ENCODE data around the gene RIPOR3.

- TF ChIP-seq, protein P1, sequence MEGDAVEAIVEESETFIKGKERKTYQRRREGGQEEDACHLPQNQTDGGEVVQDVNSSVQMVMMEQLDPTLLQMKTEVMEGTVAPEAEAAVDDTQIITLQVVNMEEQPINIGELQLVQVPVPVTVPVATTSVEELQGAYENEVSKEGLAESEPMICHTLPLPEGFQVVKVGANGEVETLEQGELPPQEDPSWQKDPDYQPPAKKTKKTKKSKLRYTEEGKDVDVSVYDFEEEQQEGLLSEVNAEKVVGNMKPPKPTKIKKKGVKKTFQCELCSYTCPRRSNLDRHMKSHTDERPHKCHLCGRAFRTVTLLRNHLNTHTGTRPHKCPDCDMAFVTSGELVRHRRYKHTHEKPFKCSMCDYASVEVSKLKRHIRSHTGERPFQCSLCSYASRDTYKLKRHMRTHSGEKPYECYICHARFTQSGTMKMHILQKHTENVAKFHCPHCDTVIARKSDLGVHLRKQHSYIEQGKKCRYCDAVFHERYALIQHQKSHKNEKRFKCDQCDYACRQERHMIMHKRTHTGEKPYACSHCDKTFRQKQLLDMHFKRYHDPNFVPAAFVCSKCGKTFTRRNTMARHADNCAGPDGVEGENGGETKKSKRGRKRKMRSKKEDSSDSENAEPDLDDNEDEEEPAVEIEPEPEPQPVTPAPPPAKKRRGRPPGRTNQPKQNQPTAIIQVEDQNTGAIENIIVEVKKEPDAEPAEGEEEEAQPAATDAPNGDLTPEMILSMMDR (IDR thresholded peaks at IDR 0.05; ENCODE audit: insufficient read depth, low read length, poor library complexity, severe bottlenecking) = no peak
- no peak for TF ChIP-seq EZH2phosphoT487 (conservative IDR thresholded peaks at IDR 0.05; ENCODE audit: low read length)
These were observed 37.2 kb upstream of the RIPOR3 start for GRCh38 chr20:50728486-50728980.
